K562 (cell line): ENCODE results near the gene ENPP6. TPM values are rescaled to one million over a fixed set of nuclear protein-coding genes. Genes with fewer than 3 reads are reported as not detected.

Source experiments
- ATAC-seq: fragments of 200-7000 bp; cut with Tn5 transposase; 3 replicates; pipeline ENCODE4 v1.9.1; 2020; ENCODE audit warnings: moderate library complexity
- BruUV-seq: library from RNA; stranded (reverse); fragments of 400-500 nt; replicated peaks from 2 replicates; lab custom pipeline; 2021; lab: Mats Ljungman, UMichigan
- CTCF ChIA-PET: fragments of 300-600 bp; formaldehyde crosslinking; extraction: SDS; loops from one replicate; lab custom pipeline; 2021; ENCODE audit warnings: low intra/inter-chr PET ratio; lab: Yijun Ruan, JAX
- POLR2A ChIA-PET: fragments of 300-600, 350-650 bp; sonication (Branson Sonifier 250); formaldehyde crosslinking; extraction: SDS; loops from one replicate; lab custom pipeline; 2021; ENCODE audit warnings: antibody characterized with exemption, inconsistent platforms; lab: Yijun Ruan, JAX
- DNase-seq, 4 experiments: peaks; one replicate each; pipeline versions ENCODE4 v3.0.0 to v3.0.0-alpha.2; 2011 to 2018; ENCODE audit warnings: low spot score in 3 of 4, mixed read lengths in 3 of 4; ENCODE audit errors: extremely low read depth in 1 of 4
- FAIRE-seq: peaks from 2 replicates; lab custom pipeline; 2011; peaks lifted over from hg19 to GRCh38; lab: Jason Lieb, UNC
- H2AFZ ChIP-seq: 2 replicates; pipeline ENCODE4 v1.6.0; 2011; ENCODE audit warnings: low read depth, low read length, control low read depth, inconsistent platforms
- H3K27ac ChIP-seq: fragments of 200-600 bp; 3 replicates; pipeline ENCODE4 v1.8.0; 2011; ENCODE audit warnings: low read depth, mild to moderate bottlenecking, control low read depth, inconsistent platforms, low read length, moderate library complexity, mixed read lengths; ENCODE audit errors: extremely low read depth
- H3K27me3 ChIP-seq, 2 experiments: fragments of 300-600 bp in 1 of 2; 2 replicates in 1 of 2; 3 replicates in 1 of 2; pipeline versions ENCODE4 v1.6.0 to v1.8.0; 2011; ENCODE audit warnings: inconsistent platforms in 2 of 2, low read length in 2 of 2, mild to moderate bottlenecking in 1 of 2, mixed read lengths in 1 of 2, moderate library complexity in 1 of 2; ENCODE audit not compliant: control insufficient read depth in 2 of 2, insufficient read depth in 2 of 2
- H3K36me3 ChIP-seq: fragments of 300-600 bp; 3 replicates; pipeline ENCODE4 v1.8.0; 2011; ENCODE audit warnings: mild to moderate bottlenecking, low read length, inconsistent platforms; ENCODE audit not compliant: control insufficient read depth, insufficient read depth
- H3K4me1 ChIP-seq, 2 experiments: fragments of 200-600 bp in 1 of 2; replicated peaks in 1 of 2; 2 replicates in 1 of 2; 3 replicates in 1 of 2; pipeline versions ENCODE4 v1.5.1 to v1.8.0; 2011; ENCODE audit warnings: inconsistent platforms in 2 of 2, low read length in 2 of 2, mild to moderate bottlenecking in 1 of 2, mixed read lengths in 1 of 2, moderate library complexity in 1 of 2; ENCODE audit not compliant: control insufficient read depth in 2 of 2, insufficient read depth in 2 of 2
- H3K4me2 ChIP-seq: 2 replicates; pipeline ENCODE4 v1.6.1; 2011; ENCODE audit warnings: low read length, control low read depth, inconsistent platforms, mixed read lengths; ENCODE audit not compliant: insufficient read depth
- H3K4me3 ChIP-seq: fragments of 200-600 bp; sonication (generic), shearing (Covaris generic); 2 replicates; pipeline ENCODE4 v1.5.1; 2016; ENCODE audit warnings: control low read depth, inconsistent platforms
- H3K79me2 ChIP-seq: fragments of 200-600 bp; 3 replicates; pipeline ENCODE4 v1.8.0; 2011; ENCODE audit warnings: low read length, inconsistent platforms; ENCODE audit not compliant: control insufficient read depth, insufficient read depth
- H3K9ac ChIP-seq, 2 experiments: 2 replicates each; pipeline versions ENCODE4 v1.6.0 to v1.6.1; 2011; ENCODE audit warnings: low read depth in 2 of 2, low read length in 2 of 2, control low read depth in 1 of 2, inconsistent platforms in 1 of 2, mild to moderate bottlenecking in 1 of 2, mixed read lengths in 1 of 2; ENCODE audit not compliant: insufficient read depth in 1 of 2
- H3K9me1 ChIP-seq: one replicate; pipeline ENCODE4 v1.6.0; 2011; ENCODE audit warnings: inconsistent platforms, mild to moderate bottlenecking, low read length, moderate library complexity; ENCODE audit not compliant: control insufficient read depth, insufficient read depth
- H3K9me3 ChIP-seq: replicated peaks from 2 replicates; pipeline ENCODE4 v1.5.1; 2011; ENCODE audit warnings: low read depth, low read length, inconsistent platforms; ENCODE audit not compliant: control insufficient read depth, insufficient read depth
- H4K20me1 ChIP-seq: replicated peaks from 2 replicates; pipeline ENCODE4 v1.6.1; 2011; ENCODE audit warnings: low read length, inconsistent platforms, mixed read lengths; ENCODE audit not compliant: control insufficient read depth, insufficient read depth
- BRD9 ChIP-seq: fragments of 450-650 bp; IDR thresholded peaks from 2 replicates; pipeline ENCODE4 v1.6.1; 2018; ENCODE audit warnings: low read depth; ENCODE audit not compliant: partially characterized antibody
- DPF2 ChIP-seq: fragments of 450-650 bp; IDR thresholded peaks from 2 replicates; pipeline ENCODE4 v1.6.1; 2016
- RBM39 ChIP-seq: fragments of 200-400 bp; formaldehyde crosslinking; optimal IDR thresholded peaks from 2 replicates; pipeline ENCODE3; 2018; ENCODE audit warnings: low read depth, low read length
- RNF219 ChIP-seq: fragments of 250-450 bp; sonication (Bioruptor Pico); IDR thresholded peaks from 2 replicates; pipeline ENCODE4 v1.5.0; 2022; ENCODE audit warnings: mild to moderate bottlenecking
- SAFB2 ChIP-seq: fragments of 200-400 bp; formaldehyde crosslinking; IDR thresholded peaks from 2 replicates; pipeline ENCODE4 v1.6.1; 2018; ENCODE audit warnings: borderline replicate concordance, low read length, low read depth, moderate library complexity; ENCODE audit not compliant: severe bottlenecking
- WGBS: fragments of 100-300 bp; shearing (Covaris generic); methylation state at CpG from one replicate; pipeline ENCODE4 v1.1.6; 2016; ENCODE audit warnings: low coverage, mixed read lengths; ENCODE audit not compliant: insufficient coverage; ENCODE audit errors: missing lambda C conversion rate; 5-methylcytosine and 5-hydroxymethylcytosine counted together
- in situ Hi-C: fragments of 300-500 bp; cut with MboI; formaldehyde crosslinking; loops from 4 replicates; pipeline ENCODE4 v1.15.0; 2018; ENCODE audit warnings: inconsistent platforms, mixed read lengths
- intact Hi-C: fragments of 100-400 bp; cut with micrococcal nuclease; formaldehyde crosslinking; loops from 2 replicates; pipeline ENCODE4 v1.14.2; 2022
- polyA plus RNA-seq, 8 experiments: library from polyadenylated mRNA; depleted of rRNA in 4 of 8; stranded (reverse) in 5 of 8; unstranded in 3 of 8; fragments of >200 nt; fragmentation: Nextera tagmentation in 2 of 8; fragmentation: Illumina TruSeq in 1 of 8; extraction: Ambion mirVana in 2 of 8; extraction: Trizol in 1 of 8; gene quantifications; 2 replicates each; pipeline versions ENCODE4 v1.2.1 to v1.2.3, GENCODE V29; 2011 to 2014; ENCODE audit warnings: inconsistent platforms in 1 of 8, missing spikeins in 1 of 8
- total RNA-seq, 7 experiments: library from RNA; depleted of rRNA in 6 of 7; stranded (reverse); fragments of >200 nt in 6 of 7; fragmentation: Illumina TruSeq in 2 of 7; extraction: Trizol in 2 of 7; gene quantifications; 2 replicates each; pipeline versions ENCODE4 v1.2.1 to v1.2.3, GENCODE V29; 2011 to 2021; ENCODE audit warnings: low replicate concordance in 1 of 7
- TF ChIP-seq, protein P1 (sequence below): sonication (generic); formaldehyde crosslinking; IDR thresholded peaks from 2 replicates; pipeline ENCODE4 v1.8.0; 2022; ENCODE audit warnings: mild to moderate bottlenecking, missing genetic modification reagents

The ENPP6 gene
- total and polyA plus RNA-seq, 9 of the 15 experiments (the other 6 are each of a cell fraction or from before 2014, with no cell fraction given) = 0.29 TPM; not detected in 8

- Histone ChIP-seq H3K4me1 (no peaks in the 10 kb centered on the region), H4K20me1 (no peaks in the 10 kb centered on the region), H3K9ac (no peak overlapping the region), H2AFZ (no peak overlapping the region), H3K4me3 (no peak overlapping the region), H3K36me3 (no peaks in the 10 kb centered on the region), H3K9me3 (no peaks in the 10 kb centered on the region), H3K9me1 (no peaks in the 10 kb centered on the region), H3K27ac (no peak overlapping the region), H3K4me2 (no peak overlapping the region), H3K79me2 (no peaks in the 10 kb centered on the region), H3K27me3 (peaks cover 0 to 14% of the 10 kb centered on the region in 2 experiments; a peak in 4 of 5 replicates)
- ATAC-seq (no peak), DNase-seq (no peak), FAIRE-seq (no peak)
- CTCF ChIA-PET = no interaction called here
- WGBS = 1% methylated on average over 9 of the region's 9 CpGs
- POLR2A ChIA-PET = no interaction called here
- BruUV-seq = no TSS peak
- intact Hi-C loops = no loop called here
- in situ Hi-C loops = no loop called here
- TF ChIP-seq, protein P1, sequence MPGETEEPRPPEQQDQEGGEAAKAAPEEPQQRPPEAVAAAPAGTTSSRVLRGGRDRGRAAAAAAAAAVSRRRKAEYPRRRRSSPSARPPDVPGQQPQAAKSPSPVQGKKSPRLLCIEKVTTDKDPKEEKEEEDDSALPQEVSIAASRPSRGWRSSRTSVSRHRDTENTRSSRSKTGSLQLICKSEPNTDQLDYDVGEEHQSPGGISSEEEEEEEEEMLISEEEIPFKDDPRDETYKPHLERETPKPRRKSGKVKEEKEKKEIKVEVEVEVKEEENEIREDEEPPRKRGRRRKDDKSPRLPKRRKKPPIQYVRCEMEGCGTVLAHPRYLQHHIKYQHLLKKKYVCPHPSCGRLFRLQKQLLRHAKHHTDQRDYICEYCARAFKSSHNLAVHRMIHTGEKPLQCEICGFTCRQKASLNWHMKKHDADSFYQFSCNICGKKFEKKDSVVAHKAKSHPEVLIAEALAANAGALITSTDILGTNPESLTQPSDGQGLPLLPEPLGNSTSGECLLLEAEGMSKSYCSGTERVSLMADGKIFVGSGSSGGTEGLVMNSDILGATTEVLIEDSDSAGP (CRISPR knock-in tag) = no peak
- TF ChIP-seq DPF2 (no peak), SAFB2 (no peak), BRD9 (no peak), RNF219 (CRISPR knock-in tag) (no peak), RBM39 (no peak)
Measured at GRCh38 chr4:184067931-184068554, 149.6 kb downstream of the ENPP6 start.
